ENCODE data around the gene MAFF.
"Not testable (repeated sequence)": the region's sequence is repeated elsewhere in the genome, so short reads cannot be mapped to it uniquely, and the experiment has no call there.

MAFF gene

DNA sequence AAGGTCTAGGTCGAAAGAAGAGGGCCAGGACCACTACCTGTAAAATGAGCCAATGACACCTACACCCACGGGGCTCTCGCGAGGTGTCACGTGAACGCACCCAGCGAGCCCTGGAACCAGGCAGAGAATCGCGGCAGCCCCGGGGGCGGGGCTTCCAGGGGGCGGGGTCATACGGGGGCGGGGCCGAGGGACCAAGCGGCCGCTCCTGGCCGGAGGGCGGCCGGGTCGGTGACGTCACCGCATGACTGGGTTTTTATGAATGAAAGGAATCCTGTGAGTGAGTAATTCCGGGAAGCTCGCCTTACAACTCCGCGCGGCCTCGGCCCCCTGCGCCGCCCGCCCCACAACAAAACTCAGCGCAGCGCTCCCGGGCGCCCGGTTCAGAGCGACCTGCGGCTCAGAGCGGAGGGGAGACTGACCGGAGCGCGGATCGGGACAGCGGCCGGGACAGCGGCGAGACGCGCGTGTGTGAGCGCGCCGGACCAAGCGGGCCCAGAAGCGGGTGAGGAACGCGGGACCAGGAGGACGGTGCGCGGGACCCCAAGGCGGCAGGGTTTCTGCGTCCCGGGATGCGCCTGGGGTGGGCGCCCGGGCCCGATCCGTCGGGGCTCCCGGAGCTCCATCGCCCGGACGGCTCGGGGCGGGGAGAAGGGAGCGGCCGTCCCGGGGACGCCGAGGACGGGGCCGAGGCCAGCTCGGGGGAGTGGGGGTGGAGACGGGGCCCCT lies at the start of gene MAFF:
TSS of gene MAFF (plus strand) at position 284 of the 726 bp plus-strand sequence. CDS start 11,860 bp downstream, outside the sequence.
- DNase-seq, result peak; percentile 39 to 96 (median 88)

DNA sequence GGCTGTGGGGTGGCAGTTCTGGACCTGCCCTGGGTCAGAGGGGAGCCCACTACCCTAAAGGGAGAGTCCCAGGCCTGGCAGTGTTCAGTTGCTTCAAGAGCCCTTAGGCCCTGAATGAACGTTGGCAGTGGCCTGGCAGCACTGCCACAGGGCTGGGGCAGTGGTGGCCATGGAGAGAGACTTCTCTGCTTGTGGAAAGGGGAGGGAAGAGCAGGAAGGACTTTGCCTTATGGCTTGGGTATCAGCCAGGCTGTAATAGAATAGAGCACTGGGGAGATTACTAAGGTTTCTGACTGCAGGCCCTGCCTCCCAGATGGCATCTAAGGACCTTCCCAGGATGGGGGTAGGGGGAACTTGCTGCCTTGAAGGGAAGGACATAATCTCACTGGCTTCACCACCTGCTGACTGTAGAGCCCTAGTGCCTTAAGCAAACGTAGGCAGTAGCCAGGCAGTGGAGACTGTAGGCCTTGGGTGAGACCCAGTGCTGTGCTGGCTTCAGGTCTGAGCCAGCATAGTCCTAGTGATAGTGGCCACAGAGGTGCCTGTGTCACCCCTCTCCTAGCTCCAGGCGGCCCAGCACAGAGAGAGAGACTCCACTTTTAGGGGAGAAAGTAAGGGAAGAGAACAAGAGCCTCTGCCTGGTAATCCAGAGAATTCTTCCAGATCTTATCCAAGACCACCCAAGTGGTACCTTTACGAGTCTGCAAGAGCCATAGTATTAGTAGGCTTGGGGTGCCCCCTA lies 47.8 kb upstream of the MAFF start:
- no peak for DNase-seq

DNA sequence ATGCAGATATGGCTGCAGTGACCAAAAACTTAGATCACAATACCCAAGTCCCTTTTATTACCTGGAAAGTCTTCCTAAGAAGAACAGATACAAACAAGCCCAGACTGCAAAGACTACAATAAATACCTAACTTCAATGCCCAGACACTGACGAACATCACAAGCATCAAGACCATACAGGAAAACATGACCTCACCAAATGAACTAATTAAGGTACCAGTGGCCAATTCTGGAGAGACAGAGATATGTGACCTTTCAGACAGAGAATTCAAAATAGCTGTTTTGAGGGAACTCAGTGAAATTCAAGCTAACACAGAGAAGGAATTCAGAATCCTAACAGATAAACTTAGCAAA lies 47.3 kb upstream of the MAFF start:
- not testable (repeated sequence) for DNase-seq

DNA sequence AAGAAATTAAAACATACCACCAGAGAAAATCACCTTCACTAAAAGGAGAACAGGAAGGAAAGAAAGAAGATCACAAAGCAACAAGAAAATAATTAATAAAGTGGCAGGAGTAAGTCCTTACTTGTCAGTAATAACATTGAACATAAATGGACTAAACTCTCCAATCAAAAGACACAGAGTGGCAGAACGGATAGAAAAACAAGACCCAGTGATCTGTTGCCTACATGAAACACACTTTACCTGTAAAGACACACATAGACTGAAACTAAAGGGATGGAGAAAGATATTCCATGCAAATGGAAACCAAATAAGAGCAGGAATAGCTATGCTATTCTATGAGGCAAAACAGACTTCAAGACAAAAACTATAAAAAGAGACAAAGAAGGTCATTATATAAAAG lies 46.1 kb upstream of the MAFF start:
- DNase-seq, result no peak

DNA sequence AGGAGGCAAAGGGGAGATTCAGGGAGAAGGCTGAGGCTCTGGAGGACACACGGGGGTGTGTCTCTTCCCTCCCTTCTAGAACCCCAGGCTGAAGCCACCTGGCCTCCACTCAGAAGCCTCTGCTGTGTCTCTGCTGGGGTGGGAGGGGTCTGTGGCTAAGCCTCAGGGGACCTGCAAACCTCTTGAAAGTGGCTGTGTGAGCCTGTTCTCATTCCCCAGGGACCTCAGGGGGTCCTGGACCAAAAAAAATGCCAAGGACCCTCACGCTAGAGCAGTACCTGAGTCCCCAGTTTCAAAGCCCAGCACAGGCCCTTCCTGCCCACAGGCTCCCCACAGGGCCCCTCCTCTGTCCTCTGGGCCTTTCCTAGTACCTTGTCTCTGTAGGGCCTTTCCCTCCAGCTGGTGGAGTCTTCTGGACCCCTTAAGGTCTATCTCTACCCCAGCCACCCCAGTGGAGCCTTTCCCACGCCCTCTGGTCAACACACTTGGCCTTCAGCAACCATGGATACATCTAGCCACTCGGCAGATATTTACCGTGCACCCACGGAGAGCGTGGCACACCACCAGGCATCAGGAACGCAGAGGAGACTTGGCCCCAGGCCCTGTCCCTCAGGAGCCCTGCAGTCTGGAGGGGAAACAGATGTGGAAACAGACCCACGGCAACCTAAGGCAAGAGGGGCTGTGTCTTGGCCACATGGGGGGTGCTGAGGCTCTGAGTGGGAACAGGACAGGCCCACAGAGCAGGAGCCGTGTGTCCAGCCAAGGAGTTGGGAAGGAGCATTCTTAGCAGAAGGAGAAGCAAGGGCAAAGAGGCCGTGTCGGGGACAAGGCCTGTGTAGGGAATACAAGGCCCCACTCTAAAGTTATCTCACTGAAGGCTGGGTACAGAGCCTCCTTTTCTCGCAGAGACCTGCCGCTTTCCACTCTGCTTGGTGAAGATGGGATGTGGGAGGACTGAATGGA lies 38.6 kb upstream of the MAFF start:
- DNase-seq, result no peak

DNA sequence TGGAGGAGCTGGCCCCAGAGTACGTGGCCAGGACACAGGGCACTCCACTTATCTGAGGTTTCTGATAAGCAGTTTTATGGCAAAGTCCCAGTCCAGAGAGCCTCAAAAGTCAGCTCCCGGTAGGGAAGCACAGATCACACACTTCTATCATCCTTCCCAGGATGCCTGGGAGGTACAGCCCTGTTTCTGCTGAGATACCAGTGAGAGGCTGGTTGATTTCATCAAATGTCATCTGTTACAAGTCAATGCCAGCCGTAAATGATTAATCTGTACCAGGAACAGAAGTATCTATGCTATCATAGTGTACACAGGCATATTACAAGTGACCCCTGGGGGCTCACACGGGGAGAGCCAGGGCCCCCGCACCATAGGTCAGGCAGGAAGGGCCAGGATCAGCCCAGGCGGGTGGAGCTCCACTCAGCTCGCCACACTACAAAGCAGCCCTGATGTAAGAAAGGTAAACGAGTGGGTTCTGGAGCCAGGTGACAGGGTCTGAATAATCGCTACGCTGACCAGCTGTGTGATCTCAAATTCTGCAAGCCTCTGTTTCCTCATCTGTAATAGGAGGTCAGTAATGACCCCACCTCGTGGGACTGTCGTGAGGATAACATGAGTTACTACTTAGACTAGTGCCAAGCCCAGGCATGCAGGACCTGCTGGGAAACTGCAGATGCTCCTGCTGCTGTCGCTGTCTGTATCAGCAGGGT lies 37.8 kb upstream of the MAFF start:
- DNase-seq, result no peak

DNA sequence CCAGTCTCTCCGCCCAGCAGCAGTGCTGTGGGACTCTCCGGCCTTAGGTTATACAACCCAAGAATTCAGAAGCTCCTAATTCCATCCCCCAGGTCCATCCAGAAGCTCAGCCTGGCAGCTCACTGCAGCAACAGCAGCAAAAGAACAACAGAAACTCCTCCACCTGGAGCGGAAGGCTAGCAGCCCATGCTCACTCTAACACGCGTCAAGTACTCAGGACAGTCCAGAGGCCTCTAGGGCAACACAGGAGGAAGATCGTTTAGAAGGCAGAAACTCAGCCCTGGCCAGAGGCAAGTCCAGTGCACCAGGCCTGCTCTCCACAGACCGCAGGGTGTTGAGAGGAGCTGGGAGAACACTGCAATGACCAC lies 37.3 kb upstream of the MAFF start:
- no peak for DNase-seq

DNA sequence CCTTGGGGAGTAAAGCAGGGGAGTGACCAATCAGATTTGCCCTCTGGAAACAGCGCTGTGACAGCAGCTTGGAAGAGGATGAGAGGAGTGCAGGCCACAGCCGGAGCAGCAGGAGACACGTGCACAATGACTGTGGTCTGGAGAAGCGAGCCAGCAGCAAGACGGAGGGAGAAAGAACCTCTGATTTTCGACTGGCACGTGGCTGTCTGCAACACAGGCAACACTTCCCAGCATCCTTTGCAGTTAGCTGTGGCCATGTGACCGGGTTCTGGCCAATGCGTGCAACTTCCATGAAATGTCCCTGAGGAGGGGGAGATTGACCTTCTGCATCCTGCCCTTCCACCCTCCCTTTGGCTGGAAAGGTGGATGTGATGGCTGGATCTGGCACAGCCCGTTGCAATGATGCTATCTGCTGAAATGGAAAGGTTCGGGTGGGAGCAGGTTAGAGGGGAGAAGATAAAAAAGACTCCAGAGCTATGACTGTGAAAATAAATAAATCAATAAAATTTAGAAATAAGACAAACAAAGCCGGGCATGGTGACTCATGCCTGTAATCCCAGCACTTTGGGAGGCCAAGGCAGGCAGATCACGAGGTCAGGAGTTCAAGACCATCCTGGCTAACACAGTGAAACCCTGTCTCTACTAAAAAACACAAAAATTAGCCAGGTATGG lies 35.7 kb upstream of the MAFF start:
- DNase-seq, result no peak

DNA sequence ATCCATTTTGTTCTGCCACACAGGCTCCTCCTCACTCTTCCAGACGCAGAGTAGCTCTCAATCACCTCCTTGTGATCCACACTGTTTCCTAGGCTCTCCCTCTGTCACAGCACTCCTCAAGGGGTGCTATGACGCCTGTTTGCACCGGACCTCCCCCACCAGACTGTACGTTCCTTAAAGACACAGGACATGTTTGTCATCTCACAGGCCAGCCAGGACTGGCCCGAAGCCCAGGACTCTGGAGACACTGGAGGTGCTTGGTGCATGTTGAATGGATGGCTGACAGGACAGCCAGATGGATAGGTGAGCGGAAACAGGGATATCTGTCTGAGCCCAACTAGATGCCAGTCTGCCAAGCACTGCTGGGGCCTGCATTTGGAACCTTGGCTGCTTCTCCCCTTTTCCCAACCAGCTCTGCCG lies 33.8 kb upstream of the MAFF start:
- DNase-seq, result peak in 18 of 51 donors; percentile 16 to 68 (median 34)

DNA sequence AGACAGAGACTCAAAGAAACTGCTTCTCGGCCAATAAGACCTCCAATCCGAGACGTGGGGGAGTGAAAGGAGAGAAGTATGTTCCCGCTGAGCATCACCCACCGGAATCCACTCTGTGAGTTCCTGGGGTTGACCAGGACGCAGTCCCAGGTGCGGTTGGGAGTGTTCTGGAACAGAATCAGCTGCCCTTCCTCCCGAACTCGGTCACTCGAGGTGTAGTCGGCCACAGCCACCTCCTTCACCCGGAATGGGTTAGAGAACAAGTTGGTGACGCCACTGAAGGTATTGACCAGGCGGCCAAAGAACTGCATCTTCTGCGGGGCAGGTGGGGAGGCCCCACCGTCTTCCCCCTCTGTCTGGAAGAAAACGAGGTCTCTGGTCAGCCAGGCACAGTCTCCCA lies 32.7 kb upstream of the MAFF start:
- DNase-seq, result no peak

DNA sequence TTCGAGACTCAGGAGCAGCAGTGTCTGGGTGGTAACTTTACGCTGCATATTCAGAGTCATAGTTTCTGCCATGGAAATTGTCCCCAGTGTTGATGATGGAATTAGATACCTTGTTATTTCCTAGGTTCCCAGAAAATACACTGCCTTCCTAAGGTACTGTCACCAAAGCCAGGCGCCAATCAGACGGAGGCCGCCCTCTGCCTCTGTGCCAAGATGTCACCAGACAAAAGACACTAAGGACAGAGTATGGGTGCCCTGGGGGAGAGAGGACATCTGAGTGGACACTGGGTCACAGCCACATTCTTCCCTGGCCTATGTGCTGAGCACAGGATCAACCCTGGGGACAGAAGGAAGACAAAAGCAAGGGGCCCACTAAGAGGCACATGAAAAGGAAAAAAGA lies 31.3 kb upstream of the MAFF start:
- DNase-seq, result no peak

DNA sequence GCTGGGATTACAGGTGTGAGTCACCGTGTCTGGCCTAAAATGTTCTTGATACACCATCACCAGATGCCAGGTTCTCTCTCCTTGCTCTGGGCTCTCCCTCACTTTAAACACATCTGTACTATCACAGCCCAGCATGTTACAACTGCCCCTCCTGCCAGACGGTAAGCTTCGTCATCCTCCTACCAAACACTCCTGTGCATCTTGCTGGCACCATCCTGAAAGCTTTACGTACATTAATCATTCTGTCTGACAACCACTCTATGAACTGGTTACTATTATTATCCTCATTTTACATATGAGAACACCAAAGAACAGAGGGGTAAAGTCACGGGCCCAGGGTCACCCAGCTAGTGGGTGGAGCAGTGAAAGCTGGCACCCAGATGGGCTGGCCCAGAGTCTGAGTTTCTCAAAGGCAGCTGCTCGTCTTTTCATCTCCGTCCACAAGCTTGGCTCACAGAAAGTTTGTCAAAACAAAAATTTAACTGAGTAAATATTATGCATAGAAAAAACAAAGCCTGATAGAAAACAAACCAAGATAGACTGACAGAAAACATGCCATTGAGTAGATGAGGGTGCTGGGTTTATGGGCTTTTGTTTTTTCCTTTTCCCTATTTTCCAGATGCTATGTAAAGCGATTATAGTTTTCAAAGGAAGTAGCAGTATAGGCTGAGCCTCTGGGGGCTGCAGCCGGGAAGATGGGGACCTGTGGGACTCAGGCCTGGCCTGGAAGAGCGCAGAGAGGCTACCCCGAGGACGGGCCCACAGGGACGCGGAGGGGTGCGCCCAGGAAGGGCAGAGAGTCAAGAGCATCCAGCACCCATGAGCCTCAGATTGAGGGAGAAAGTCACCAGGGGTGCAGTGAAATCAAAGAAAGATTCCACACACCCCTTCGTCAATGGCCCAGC lies 29.6 kb upstream of the MAFF start:
- DNase-seq, result peak in 3 of 51 donors; percentile 6 to 20 (median 15)

DNA sequence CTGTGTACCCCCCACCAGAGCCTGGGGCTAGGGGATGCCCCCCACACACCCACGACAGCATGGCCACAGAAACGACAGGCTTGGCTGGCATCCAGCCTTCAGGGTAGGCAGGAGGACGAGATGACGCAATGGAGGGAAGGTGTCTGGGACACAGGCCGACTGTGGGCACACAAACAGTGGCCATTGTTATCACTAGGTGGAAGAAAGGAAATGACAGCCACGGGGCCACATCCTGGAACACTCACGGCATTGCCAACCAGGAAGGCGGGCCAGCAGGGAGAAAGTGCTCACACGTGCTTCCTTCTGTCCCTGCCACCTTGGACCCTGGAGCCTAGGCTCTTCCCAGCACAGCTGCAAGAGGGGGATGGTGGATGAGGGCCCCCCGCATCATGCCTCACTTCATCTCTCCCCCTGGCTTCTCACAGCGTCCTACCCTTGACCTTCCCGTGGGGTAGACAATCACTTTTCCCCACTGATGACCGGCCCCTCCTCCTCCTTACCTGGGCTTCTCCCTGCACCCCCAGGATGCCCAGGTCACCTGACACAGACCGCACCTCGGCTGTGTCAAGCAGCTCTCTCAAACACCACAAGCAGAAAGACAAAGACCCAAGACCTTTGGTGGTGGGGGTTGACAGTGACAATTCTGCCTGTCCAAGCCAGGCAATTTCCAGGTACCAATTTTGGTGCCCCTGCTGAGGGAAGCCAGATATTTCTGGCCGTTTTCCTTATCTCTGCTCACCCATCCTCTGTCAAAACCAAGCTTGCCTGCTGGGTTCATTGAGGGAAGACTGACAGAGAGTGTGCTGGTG lies 28.8 kb upstream of the MAFF start:
- peak in 31 of 51 donors; percentile 7 to 83 (median 58) for DNase-seq

DNA sequence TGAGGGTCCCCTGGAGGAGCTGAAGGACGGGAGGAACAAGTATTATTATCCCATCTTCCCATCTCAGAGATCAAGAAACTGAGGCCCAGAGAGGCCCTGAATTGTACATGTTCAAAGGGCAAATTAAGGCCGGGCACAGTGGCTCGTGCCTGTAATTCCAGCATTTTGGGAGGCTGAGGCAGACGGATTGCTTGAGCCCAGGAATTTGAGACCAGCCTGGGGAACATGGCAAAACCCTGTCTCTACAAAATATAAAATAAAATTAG lies 28.2 kb upstream of the MAFF start:
- DNase-seq, result no peak

DNA sequence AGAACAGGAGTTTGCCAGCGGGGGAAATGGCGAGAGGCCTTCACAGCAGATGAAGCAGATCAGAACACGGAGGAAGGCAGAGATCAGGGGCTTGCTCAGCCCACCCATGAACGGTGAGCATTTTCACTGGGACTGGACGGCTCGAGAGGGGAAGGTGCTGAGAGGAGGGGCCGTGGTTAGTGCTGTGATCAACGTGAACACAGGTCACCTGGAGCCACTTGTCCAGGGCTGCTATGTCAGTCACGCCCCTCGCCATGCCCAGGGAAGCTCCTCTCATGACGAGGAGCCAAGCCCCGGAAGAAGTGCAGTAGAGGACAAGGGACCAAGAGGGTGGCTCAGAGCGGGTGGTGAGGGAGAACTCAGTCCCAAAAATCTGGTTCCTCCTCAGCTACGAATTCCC lies 27.2 kb upstream of the MAFF start:
- no peak for DNase-seq

DNA sequence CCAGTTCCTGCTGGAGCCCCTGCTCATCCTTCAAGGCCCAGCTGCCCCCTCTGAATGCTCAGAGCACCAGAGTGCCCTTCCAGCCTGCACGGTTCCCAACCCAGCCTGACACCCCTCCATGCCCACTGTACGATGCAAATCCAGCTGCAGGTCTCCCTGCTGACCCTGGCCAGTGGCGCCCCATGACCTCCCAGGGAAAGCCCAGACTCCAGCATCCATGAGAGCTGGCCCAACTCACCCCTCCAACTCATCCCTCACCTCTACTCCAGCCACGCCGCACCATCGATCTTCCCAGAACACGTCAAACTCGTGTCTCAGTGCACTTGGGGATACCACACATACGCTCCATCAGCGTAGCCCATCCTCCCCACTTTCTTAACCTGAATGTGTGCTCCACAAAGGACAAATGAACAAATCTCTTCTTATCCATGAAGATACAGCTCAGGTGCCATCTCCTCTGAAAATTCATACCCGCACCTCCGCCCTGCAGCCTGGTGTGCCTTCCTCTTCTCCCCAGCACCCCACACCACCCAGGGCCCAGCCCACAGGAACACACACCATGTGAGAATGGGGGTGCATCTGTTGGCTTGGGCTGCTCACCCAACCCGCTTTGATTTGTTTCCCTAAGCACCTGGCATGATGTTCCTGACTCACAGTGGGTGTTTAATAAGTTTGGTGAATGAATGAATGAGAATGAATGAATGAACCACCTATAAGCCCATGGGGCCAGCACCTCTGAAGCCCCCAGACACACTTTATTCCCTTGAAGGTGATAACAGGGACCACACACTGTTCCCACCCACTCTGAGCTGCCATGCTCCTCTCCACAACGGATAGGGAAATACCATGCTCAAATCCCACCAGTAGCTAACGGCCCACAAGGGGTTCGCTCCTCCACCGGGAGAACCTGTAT lies 26.3 kb upstream of the MAFF start:
- DNase-seq, result no peak

DNA sequence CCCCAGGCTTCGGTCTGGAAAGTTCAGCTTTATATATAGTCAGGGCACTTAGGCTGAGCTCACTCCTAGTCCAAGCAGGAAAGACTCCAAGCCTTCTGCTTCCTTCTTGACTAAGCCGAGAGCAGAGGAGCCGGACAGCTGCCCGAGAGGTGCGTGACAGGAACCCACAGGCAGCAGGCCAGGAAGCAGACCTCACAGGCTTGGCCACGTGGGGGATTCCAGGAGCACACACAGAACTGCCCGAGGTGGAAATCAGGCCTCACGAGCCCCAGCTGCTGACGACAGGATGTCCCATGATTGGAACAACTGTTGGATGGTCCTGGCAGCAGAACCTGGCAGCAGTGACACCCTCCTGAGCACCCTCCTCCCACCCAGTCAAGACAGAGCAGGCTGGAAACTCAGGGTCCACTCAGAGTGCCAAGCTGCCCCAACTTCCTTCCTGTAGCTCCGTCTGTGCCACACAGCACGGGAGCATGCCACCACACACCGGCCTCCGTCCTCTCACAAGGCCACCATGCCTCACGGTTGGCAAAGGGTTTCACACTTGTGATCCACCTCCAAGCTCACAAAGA lies 25.5 kb upstream of the MAFF start:
- DNase-seq, result peak in 22 of 51 donors; percentile 8 to 46 (median 22)

DNA sequence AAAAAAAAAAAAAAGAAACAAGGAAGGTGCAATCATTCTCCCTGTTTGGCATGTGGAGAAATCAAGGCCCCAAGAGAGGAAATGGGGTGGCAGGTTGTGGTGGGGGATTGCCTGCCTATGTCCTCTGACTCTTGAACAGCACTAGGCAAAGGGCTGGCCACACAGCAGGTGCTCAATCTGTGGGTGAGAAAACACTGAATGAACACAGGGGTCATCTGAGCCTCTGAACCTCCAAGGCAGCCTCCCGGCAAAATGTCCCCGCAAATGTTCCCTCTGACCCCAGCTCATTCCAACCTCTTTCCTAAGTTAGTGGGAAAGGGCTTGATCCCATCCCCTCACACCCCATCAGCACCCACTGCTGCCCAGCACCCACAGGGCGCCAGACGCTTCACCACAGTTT lies 24.8 kb upstream of the MAFF start:
- no peak for DNase-seq

Data from hypothalamus (tissue), 51 donors.